ENCODE data around the gene HMG20B.

GRCh38 chr19:3524904-3525451, 47.8 kb upstream of the HMG20B start:
- no peak for TF ChIP-seq TCF12 (IDR thresholded peaks at IDR 0.05; ENCODE audit: low read depth)
- no peak for TF ChIP-seq EP300 (IDR thresholded peaks at IDR 0.05; ENCODE audit: borderline replicate concordance)
- TF ChIP-seq, protein P1, sequence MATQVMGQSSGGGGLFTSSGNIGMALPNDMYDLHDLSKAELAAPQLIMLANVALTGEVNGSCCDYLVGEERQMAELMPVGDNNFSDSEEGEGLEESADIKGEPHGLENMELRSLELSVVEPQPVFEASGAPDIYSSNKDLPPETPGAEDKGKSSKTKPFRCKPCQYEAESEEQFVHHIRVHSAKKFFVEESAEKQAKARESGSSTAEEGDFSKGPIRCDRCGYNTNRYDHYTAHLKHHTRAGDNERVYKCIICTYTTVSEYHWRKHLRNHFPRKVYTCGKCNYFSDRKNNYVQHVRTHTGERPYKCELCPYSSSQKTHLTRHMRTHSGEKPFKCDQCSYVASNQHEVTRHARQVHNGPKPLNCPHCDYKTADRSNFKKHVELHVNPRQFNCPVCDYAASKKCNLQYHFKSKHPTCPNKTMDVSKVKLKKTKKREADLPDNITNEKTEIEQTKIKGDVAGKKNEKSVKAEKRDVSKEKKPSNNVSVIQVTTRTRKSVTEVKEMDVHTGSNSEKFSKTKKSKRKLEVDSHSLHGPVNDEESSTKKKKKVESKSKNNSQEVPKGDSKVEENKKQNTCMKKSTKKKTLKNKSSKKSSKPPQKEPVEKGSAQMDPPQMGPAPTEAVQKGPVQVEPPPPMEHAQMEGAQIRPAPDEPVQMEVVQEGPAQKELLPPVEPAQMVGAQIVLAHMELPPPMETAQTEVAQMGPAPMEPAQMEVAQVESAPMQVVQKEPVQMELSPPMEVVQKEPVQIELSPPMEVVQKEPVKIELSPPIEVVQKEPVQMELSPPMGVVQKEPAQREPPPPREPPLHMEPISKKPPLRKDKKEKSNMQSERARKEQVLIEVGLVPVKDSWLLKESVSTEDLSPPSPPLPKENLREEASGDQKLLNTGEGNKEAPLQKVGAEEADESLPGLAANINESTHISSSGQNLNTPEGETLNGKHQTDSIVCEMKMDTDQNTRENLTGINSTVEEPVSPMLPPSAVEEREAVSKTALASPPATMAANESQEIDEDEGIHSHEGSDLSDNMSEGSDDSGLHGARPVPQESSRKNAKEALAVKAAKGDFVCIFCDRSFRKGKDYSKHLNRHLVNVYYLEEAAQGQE (IDR thresholded peaks at IDR 0.05; ENCODE audit: low read depth): no peak
- no peak for TF ChIP-seq USF1 (IDR thresholded peaks at IDR 0.05)
- TF ChIP-seq CREB1 (IDR thresholded peaks at IDR 0.05; ENCODE audit: low read depth): no peak
- no peak for TF ChIP-seq RAD21 (IDR thresholded peaks at IDR 0.05; ENCODE audit: low read depth)
- no peak for TF ChIP-seq TAF1 (IDR thresholded peaks at IDR 0.05; ENCODE audit: low read depth)
- no peak for TF ChIP-seq TEAD4 (IDR thresholded peaks at IDR 0.05)
- no peak for TF ChIP-seq EGR1 (IDR thresholded peaks at IDR 0.05)
- TF ChIP-seq ZBTB7A (IDR thresholded peaks at IDR 0.05; ENCODE audit: low read depth): no peak
- TF ChIP-seq, protein P2, sequence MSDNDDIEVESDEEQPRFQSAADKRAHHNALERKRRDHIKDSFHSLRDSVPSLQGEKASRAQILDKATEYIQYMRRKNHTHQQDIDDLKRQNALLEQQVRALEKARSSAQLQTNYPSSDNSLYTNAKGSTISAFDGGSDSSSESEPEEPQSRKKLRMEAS (IDR thresholded peaks at IDR 0.05): no peak
- no peak for TF ChIP-seq NFIC (IDR thresholded peaks at IDR 0.05)
- TF ChIP-seq CEBPB (IDR thresholded peaks at IDR 0.05): no peak
